HG02885 (cell line): ENCODE results near the gene MAB21L2.

ENCODE experiments used
- ATAC-seq: cut with Tn5 transposase; IDR thresholded peaks from one replicate; pipeline ENCODE4 v1.9.1; 2021; ENCODE audit warnings: mild to moderate bottlenecking; ENCODE audit not compliant: unreplicated experiment, poor library complexity

The MAB21L2 gene

DNA sequence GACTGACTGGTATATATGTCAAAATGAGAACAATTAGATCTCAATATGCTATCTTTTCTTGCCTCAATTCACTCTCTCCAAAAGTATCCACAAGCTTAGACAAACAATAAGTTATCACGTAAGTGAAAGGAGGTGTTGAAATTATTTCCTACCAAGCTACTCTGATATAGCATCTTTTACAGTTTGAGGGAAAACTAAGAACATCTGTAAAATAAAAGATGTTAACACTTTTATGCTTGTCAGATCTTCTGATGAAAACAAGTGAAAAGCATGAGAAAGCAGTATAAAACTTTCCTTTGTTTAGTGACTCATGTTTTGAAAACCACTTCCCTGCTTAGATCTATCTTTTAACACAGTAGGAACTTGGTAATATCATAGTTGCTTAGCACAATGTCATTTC lies 8.4 kb upstream of the MAB21L2 start:
- ATAC-seq: no peak

DNA sequence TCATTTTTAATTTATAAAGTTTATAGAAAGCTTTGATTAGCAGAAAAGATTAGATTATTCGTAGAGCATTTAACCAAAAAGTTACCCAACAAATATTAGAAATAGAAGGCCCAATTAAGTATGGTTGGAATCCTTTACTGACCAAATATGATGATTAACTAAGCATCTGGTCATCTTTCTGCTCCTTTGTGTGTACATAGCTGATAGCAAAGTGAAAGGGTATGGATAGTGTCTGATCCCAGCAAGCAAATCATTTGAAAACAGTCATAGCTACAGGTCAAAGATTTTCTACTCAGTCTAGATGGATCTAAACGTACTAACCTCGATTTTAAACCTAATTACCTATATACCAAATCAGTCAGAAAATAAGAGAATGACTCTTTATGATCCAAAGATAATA lies 7.3 kb upstream of the MAB21L2 start:
- ATAC-seq: no peak

DNA sequence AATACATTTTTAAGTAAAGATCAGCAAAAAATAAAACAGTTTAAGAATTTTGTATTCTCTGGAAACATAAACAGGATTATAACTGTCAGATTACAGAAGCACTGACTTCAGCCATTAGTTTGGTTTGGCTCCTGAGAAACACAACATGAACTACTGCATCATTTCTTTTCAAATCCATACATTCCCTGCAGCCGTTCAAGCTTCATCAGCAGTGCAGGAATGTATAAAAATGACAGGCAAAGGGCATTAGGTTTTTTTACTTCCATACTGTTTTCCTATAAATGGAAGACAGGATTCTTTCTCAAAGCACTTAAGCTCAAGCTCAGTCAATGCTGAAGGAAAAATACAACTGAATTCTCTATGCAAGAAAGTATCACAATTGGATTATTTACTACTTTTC lies 4.2 kb upstream of the MAB21L2 start:
- ATAC-seq: no peak

DNA sequence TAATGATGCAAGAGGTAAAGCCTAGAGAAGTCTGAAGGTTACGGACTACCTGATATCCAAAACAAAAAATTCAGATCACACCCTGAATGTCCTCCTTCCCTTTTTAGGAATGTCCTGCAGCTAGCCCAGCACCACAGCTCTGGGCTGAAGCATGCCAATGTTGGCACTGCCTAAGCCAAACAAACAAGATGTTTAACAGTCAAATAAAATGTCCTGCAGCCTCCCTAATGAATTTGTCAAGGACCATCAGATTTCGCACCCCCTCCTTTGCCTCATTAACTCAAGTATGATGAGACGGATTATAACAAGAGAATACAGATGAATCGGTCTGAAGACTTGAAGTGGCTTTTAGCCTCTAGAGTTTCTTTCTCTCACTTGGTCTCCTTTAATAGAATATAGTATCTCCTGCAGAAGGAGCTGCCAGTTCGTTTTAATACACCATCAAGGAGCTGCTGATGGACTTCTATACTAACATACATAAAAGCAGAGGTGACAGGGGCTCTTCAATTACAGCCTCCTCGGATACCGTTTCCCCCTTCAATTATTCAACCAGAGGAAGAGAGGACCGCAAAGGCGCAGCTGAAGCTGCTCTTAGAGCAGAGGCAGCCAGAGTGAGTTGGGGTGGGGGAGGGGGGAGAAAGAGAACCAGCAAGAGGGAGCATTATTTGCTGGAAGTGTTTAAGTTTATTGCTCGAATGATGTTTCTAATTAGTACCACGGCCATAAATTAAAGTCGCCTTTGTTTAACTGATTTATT lies 3.0 kb upstream of the MAB21L2 start:
- ATAC-seq: no peak

DNA sequence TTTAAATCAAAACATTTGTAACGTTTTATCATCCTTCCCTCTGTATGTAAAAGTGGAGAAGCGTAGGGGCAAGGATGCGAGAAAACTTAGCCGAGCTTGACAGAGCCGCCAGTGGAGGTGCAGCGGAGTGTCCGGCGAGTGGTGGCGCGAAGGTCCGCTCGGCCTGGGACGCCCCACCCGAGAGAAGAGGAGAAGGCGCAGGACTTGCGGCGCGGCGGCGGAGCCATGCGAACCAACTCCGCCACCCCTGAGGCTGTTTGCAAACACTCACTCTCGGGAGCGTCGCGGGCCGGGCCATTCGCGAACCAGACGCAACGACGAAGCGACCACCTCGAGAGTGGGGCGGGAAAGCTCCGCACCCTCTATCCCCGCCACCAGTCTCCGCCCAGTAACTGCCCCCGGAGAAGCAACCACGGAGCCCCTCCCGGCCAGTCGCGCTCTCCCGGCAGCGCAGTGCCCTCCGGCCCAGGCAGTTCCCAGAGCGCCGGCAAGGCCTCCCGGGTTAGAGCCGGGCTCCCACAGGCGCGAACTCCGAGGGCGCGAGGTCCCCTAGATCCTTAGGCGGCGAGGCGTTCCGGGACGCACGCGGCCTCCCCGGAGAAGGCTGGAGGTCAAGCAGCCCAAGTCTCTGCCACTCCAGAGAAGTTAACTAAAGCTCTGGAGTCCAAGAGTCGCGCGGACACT lies 2.3 kb upstream of the MAB21L2 start:
- no peak for ATAC-seq

DNA sequence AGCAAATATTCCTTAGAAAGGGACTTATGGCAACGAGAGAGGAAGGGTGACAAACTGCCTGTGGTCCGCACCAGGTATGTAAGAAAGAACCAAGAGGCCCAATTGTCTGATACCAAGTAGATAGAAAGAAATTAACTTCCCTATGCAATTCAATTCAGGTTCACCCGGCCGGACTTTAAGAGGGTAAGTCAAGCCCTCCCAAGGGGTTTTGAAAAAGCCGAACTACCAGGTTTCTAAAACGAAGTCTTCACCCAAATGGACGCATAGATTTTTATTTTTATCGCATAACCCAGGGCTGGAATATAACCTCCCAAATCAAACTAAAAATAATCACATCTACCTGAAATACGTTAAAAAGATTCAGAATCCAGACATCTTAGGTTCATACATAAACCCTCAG lies 1.6 kb upstream of the MAB21L2 start:
- ATAC-seq: no peak

DNA sequence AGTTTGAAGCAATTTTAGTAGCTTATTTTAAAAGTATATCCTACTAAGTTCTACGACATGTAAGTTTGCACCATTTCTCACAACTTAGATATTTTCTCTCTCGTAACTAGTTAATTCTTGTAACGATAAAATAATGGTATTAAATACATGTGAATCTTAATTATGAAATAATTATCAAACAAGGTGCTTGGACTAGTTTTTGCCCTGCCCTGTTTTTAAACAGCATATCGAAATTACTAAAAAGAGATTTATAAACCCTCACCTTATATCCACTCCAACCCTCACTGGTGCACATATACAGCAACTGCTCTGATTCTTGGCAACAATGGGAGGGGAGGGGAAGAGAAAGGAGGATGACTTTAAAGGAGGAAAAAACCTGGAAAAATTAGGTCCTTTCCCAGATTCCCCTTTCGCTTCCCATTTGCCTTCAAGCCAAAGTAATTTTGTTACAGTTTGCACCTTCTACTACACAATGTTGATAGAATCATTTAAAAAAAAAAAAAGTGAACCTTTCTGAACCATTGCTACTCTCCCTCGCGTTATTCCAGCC lies 820 bp upstream of the MAB21L2 start:
- ATAC-seq: no peak

DNA sequence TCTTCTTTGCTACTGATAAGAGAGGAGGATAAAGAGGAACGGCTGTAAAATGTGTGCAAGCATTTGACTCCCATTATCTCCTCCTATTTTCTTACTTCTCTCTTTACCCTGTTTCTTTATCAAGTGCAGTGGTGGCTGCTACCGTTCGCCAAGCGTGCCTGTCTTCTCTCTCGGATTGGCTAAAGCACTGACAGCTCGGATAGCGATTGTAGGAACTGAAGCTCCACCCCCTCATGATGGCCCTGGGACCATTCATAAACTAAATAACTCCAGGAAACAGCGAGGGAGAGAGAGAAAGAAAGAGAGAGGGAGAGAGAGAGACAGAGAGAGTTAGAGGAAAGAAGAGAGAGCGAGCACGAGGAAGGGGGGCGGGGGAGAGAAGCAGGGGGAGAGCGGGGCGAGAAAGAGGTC lies 305 bp upstream of the MAB21L2 start:
- ATAC-seq: no peak

DNA sequence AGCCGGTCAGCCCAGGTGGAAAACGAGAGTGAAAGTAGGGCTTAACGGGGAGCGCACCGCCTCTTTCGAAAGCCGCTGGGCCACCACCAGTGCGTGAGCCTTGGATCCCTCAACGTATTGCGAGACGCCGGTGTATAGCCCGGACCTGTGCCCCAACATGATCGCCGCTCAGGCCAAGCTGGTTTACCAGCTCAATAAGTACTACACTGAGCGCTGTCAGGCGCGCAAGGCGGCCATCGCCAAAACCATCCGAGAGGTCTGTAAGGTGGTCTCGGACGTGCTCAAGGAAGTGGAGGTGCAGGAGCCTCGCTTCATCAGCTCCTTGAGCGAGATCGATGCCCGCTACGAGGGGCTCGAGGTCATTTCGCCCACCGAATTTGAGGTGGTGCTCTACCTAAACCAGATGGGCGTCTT lies 929 bp downstream of the MAB21L2 start:
- no peak for ATAC-seq

DNA sequence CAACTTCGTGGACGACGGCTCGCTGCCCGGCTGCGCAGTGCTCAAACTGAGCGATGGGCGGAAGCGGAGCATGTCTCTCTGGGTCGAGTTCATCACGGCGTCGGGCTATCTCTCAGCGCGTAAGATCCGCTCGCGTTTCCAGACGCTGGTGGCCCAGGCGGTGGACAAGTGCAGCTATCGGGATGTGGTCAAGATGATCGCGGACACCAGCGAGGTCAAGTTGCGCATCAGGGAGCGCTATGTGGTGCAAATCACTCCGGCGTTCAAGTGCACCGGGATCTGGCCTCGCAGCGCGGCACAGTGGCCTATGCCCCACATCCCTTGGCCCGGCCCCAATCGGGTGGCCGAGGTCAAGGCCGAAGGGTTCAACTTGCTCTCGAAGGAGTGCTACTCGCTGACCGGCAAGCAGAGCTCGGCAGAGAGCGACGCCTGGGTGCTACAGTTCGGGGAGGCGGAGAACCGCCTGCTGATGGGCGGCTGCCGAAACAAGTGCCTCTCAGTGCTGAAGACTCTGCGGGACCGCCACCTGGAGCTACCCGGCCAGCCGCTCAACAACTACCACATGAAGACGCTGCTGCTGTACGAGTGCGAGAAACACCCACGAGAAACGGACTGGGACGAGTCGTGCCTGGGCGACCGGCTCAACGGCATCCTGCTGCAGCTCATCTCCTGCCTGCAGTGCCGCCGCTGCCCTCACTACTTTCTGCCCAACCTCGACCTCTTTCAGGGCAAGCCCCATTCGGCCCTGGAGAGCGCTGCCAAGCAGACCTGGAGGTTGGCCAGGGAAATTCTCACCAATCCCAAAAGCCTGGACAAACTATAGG lies 1.5 kb downstream of the MAB21L2 start:
- no peak for ATAC-seq

DNA sequence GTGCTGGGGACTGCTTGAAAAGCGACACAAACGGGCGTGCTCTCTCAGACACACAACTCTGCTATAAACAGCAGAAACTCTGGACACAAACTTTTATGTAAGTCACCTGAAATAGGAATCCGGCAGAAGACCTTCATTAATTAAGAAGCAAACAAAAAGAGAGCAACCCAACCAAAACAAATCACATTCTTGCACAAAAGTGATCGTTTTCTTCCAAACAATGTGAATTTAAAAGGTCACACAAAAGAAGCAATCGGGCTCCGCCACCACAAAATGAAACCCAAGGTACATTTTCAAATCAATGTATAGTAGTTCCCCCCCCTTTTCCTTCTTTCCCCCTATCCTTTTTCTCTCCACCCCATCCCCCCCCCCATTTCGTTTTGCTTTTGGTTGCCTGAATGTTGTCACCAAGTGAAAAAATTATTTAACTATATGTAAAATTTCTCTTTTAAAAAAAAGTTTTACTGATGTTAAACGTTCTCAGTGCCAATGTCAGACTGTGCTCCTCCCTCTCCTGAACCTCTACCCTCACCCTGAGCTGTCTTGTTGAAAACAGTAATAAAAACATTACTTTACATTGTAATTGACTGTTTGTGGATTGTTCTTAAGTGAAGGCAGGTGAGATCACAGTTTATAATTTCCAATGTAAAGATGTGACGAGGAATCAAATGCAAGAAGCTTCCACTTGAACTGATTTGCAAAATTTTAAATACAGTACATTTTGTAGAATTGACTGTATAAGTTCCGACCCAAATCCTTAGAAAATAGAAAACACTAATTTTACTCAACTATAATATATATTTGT lies 2.4 kb downstream of the MAB21L2 start:
- ATAC-seq: no peak

DNA sequence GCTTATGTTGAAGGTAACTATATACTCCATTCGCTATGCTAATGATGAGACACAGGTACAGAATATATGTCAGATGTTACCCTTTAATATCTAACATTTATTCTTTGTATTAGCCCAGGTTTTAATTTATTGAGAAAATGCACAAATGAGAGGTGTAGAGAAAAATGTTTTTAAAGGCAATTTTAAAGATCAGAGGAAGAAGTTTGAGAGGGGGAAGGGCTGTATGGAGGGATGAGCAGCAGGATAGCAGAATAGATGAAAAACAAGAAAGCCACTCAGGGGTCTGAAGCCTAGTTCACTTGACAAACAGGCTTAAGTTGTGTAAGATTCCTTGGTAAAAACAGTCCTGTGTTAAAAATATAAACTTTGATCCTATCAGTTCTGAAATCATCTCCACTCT lies 3.7 kb downstream of the MAB21L2 start:
- no peak for ATAC-seq

DNA sequence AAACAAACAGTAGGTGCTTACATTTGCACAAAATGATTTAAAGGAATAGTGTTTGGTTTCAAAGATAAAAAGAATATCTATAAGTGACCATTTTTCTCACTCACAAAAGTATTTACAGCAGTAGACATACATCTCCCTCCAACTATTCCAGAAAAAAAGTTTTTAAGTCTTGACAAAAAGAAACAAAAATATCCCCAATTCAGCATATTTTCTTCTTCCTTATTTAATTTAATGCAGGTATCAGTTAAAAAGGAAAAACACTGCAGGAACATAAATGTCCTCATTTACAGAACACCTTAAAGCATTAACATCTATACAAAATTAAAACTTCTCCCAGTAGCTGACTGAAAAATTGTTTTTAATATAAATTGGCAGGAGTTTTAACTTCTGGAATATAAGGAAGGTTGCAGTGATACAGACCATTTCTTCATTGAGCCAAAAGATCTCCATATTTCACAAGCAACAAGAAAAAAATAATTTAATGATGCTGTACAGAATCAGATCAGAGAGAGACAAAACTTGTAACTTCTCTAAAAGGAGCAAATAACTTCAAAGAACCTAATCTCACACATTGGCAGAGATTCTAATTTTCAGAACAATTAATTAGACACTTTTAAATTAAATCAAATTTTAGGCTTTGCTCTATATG lies 4.3 kb downstream of the MAB21L2 start:
- ATAC-seq: no peak

DNA sequence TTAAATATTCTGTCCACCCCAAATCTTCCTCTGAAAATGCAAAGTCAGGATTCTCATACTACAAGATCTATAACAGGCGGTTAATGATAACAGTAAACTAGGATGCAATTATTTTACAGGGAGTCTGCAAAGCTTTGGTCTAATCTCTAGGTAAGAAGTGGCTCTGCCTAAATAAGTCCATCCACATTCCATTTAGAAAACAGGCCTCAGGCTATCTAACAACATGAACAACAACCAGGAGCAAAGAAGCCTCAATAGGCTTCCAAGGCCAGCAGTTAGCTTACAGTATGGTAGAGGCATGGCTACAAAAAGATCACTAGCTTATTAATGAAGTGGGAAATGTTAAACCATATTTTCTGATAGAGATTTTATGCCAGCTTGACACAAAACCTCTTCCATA lies 6.4 kb downstream of the MAB21L2 start:
- ATAC-seq: no peak

DNA sequence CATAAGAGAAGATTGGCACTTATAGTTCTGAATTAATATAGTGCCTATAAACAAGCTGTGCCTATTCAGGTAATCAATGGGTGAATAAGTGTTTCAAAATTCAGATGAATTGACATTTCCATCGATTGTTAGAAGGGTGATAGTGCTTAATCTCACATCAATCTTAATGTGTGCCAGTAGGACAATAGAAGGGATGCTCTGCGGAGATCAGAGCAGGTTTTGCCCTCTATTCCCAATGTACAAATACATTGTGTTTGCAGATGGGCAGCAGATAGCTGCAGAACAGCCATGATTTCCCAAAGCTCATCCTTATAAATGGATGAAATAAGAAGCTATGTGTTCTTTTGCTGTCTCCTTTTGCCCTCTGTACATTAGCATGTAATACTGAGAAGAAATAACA lies 7.2 kb downstream of the MAB21L2 start:
- ATAC-seq: no peak

DNA sequence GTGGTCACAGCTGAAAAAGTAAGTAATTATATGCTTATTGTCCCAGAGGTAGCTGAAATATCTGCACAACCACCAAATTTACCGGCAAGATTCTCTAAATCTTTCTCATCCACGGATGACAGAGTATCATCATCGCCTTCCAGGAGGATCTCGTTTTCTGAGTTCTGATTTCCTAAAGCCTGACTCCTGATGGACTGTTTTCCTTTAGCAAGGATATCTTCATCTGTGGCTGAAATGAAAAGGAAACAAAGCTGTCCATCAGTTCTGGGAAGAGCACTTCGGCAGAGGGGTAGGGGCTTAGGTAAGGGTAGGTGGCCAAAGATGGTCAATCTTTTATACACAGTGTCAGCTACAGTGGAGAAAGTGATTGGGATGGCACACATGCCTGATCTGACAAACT lies 8.7 kb downstream of the MAB21L2 start:
- ATAC-seq: no peak

DNA sequence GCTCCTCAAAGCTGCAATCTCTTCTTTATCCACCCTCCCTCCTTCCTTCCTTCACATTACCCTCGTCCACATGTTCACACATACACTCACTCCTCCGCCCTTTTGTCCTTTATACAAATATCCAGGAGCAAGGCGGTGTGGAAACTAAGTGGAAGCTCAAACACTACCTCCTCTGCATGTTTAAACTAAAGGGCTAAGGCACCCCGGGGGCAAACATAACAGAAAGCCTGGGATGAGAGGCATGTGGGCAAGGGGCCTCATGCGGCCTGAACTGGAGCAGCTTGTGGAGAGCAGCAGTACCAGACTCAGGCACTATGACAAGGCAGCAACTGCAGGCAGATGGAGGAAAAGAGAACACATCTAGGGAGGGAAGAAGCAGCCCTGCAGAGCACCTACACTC lies 9.5 kb downstream of the MAB21L2 start:
- ATAC-seq: no peak

DNA sequence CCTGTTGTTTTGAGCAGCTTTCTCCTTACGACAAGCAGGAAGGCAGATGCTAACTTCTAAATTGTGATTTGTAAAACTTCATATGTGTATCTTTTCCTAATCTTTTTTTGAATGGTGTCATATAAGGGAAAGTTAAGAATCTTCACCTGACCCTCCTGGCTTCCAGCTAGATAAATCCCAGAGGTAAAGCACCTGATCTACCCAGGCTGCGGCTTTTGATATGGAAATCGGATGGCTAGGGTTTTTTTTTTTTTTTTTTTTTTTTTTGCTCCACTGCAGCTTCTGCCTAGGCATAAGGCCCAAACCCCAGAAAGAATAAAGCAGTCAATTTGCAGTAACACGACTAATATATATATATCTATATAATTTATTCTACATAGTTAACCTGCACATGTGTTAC lies 10.0 kb downstream of the MAB21L2 start:
- ATAC-seq: no peak

DNA sequence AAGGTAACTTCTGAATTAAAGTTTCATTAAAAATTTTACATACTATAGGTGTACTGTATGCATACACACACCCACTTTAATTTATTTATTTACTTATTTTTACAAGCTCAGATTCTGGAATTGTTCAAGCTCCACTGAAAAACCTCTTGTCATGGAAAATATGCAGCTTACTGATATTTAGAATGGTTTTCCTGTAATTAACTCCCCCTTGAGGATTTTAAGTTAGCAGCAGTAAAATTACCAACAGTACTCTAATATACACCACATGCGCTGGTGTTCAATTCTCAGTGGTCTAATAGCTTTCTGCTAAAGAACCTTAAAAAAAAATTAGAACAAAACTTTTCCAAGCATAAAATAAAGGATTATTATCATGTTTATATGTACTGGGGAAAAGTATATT lies 12.0 kb downstream of the MAB21L2 start:
- no peak for ATAC-seq

DNA sequence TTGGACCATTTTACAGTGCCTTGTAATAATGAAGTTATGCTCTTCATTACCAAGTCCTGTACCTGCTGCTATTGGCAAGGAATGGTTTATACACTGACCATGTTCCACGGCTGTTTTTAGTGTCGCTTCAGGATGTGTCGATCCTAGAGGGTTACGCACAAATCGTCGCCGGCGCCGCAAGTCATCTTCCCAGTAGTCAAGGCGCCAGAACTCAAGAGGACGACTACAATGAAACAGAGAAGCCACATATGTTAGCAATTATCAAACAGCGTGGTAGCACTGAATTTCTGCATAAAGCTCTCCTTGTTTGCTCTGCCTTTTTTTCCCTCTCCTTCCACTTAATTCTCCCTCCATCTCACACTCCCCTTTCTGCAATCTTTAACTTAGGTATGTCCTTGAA lies 17.0 kb downstream of the MAB21L2 start:
- no peak for ATAC-seq
